ENCODE measurements around the gene ZBTB17. TPM values are rescaled to one million over a fixed set of nuclear protein-coding genes. Genes with fewer than 3 reads are reported as not detected.
"Not testable (repeated sequence)": the region's sequence is repeated elsewhere in the genome, so short reads cannot be mapped to it uniquely, and the experiment has no call there.

Gene ZBTB17
- total RNA-seq: 40.0 TPM

DNA sequence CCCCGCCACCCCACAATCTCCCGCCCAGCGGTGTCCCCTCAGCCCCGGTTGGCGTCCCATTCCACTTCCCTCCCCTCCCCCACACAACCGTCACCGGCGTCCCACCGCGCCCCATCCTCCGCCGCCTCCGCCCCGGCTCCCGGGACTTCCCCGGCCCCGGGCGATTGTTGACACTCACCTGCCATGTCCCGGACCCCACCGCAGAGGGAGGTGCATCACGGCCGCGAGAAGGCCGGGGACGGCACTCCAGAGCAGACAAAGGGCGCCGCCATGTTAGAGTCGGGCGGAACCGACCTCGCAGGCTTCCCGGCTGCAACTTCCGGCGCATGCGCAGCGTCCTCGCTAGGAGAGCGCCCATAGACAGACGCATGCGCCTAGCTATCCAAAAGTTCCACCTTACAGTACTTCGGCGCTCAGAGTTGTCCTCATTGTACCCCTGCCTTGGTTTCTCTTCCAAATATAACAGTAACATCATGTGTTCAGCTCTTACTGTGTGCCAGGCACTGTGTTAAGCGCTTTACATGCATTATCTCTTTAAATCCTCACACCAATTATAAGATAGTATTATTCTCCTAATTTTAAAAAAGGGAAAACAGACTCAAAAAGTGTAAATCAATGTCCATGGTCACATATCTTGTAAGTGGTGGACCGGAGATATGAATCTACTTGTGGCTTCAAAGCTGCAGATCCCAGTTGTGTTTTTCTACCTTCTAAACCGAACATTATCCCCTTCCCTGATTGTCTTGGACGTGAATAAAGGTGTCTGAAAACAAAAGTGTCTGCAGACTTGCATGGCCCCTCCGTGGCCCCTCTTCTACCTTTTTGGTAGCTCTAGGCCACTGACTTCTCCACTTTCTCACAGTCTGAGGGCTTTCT lies at the start of gene ZBTB17:
Gene ZBTB17, minus strand, starts transcription at position 297 of the 876 bp plus-strand sequence. CDS start 27,606 bp downstream, outside the sequence.
- H3K4me1 ChIP-seq (ENCODE audit: insufficient read depth, low read length): peaks cover 29% of the 10 kb centered on the region
- no peaks in the 10 kb centered on the region for H3K9me3 ChIP-seq (ENCODE audit: low read depth, low read length)
- H3K27me3 ChIP-seq (ENCODE audit: insufficient read depth, low read length): no peaks in the 10 kb centered on the region
- H3K4me3 ChIP-seq (ENCODE audit: low read length): peak within 1 kb of the TSS; percentile 79

DNA sequence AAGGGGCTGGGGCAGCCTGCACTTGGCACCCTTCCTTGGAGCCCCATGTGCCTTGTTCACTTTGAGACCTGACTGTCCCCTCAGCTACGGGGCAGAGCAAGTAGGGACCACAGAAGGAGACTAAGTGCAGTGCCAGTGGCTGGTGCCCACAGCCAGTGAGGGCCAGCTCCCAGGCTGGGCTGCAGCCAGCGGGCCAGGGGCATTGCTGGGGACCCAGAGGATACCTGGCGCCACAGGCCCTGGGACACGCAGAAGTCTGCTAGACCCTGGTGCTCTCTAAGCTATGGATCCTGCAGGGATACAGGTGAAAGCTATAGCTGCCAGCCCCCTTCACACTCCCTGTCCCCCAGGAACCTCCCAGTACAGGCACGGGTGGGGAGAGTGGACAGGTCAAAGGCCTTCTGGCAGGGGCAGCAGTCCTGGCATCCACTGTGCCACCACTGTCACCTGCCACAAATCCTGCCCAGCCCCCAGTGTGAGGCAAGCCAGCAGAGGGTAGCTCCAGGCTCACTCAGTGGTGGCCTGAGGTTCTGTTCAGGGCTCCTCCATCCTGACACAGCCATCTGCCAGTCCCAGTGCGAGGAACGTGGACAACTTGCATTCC lies 47.3 kb upstream of the ZBTB17 start:
- H3K27me3 ChIP-seq (ENCODE audit: insufficient read depth, low read length): no peaks in the 10 kb centered on the region
- no peak overlapping the region for H3K4me3 ChIP-seq (ENCODE audit: low read length)
- no peaks in the 10 kb centered on the region for H3K4me1 ChIP-seq (ENCODE audit: insufficient read depth, low read length)

DNA sequence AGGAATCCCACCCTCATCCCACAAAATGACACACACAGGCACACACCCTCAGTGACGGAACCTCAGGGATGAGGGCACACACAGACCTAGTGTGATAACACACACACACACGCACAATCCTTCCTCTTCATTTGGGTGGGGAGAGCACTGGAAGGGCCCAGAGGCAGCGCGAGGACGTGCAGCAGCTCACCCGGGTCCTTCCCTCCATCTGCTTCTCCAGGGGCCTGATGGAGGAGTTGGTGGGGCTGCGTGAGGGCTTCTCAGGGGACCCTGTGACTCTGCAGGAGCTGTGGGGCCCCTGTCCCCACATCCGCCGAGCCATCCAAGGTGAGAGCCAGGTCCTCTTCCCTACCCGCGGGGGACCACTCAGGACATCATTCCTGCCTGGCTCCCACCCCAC lies 46.5 kb upstream of the ZBTB17 start:
- no peaks in the 10 kb centered on the region for H3K27me3 ChIP-seq (ENCODE audit: insufficient read depth, low read length)
- H3K9me3 ChIP-seq (ENCODE audit: low read depth, low read length): no peaks in the 10 kb centered on the region
- no peaks in the 10 kb centered on the region for H3K4me1 ChIP-seq (ENCODE audit: insufficient read depth, low read length)
- H3K4me3 ChIP-seq (ENCODE audit: low read length): no peak overlapping the region

More for the DNA sequence above, 47.3 kb upstream of the ZBTB17 start:
- no peaks in the 10 kb centered on the region for H3K9me3 ChIP-seq (ENCODE audit: low read depth, low read length)

DNA sequence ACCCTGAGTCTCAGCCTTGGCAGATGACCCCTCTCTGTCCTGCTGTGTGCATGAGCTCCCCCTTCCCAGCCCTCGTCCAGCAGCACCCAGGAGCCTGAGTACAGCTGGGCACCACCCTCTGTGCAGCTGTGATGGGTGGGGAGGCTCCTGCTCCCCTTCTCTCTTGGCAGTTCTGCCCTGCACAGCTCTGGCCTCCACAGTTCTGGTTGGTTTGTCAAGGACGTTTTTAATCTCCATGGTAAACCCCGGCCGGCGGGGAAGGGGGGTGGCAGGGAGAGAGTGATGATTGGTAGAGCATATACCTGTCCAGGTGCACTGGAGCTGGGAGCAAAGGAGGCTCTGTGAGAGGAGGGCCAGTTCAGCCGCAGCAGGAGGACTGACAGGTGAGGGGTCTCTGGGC lies 45.8 kb upstream of the ZBTB17 start, which contains the start of gene CLCNKA:
Gene CLCNKA, plus strand, starts transcription at position 356 of the 400 bp plus-strand sequence. CDS start 584 bp downstream, outside the sequence.
- Histone ChIP-seq H3K4me3 (ENCODE audit: low read length) (no peak within 1 kb of the TSS), H3K27me3 (ENCODE audit: insufficient read depth, low read length) (no peaks in the 10 kb centered on the region)

DNA sequence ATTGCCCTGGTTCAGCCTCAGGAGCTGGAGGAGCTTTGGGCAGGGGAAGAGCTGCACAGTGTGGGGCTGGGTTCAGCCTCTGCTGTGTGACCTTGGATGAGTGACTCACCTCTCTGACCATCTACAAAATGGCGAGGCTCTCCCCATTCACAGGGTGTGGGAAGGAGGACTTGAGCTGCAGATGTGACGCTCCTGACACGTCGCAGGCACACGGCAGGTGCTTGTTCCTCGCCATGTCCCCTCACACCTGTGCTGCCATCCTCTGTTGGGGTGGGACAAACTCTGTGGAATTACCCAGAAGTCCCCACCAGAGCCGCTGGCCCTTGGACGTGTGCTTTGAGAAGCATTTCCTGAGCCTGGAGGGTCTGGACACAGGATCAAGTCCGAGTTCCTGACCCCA lies 45.0 kb upstream of the ZBTB17 start:
- not testable (repeated sequence) for H3K27me3 ChIP-seq (ENCODE audit: insufficient read depth, low read length); H3K9me3 ChIP-seq (ENCODE audit: low read depth, low read length); H3K4me3 ChIP-seq (ENCODE audit: low read length); H3K4me1 ChIP-seq (ENCODE audit: insufficient read depth, low read length)

More for the DNA sequence above, 45.8 kb upstream of the ZBTB17 start, which contains the start of gene CLCNKA:
- H3K9me3 ChIP-seq (ENCODE audit: low read depth, low read length): no peaks in the 10 kb centered on the region
- no peaks in the 10 kb centered on the region for H3K4me1 ChIP-seq (ENCODE audit: insufficient read depth, low read length)

DNA sequence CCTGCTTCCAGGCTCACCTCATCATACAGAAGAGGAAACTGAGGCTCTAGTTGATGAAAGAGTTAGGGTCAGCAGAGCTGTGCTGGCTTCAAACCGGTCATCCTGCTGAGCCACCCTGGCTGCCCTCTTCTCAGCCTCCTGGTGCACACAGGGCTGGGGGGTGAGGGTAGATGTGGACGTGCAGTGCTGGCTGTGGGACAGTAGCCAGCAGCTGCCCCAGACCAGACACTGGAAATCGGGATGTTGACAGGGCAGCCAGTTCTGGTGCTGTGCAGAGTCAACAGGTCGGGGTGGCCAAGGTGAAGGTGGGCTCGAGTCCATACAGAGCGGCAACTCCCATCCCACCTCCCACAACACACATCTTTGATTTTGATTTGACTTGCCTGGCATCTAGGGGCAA lies 44.4 kb upstream of the ZBTB17 start:
- Histone ChIP-seq H3K4me1 (ENCODE audit: insufficient read depth, low read length) (no peaks in the 10 kb centered on the region), H3K9me3 (ENCODE audit: low read depth, low read length) (no peaks in the 10 kb centered on the region), H3K27me3 (ENCODE audit: insufficient read depth, low read length) (no peaks in the 10 kb centered on the region), H3K4me3 (ENCODE audit: low read length) (no peak overlapping the region)

DNA sequence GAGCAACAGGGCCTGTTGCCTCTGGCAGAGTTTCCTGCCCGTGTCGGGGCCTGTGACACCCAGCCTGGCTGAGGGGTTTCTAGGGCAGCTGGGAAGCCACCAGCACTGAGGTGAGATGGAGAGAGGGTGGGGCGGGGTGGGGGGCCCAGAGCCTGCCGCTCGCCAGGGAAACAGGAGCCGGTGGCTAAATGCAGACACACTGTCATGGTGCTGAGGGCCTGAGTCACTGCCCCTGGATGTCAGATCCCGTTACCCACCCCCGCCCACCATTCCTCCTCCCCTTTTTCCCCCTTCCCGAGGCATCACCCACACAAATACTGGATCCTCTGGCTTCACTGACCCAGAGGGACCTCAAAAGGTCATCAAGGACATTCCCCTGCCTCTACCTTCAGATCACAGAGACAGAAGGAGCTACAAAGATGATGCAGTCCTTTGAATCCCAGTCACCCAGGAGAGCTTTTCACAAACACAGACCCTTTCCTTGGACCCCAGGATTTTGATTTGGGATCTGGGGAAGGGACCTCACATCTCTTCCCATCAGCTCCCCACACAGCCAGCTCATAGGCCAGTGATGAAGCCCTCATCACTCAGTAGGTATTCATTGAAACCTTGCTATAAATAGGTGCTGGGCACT lies 43.9 kb upstream of the ZBTB17 start:
- no peaks in the 10 kb centered on the region for H3K27me3 ChIP-seq (ENCODE audit: insufficient read depth, low read length)
- H3K4me3 ChIP-seq (ENCODE audit: low read length): no peak overlapping the region
- no peaks in the 10 kb centered on the region for H3K9me3 ChIP-seq (ENCODE audit: low read depth, low read length)
- no peaks in the 10 kb centered on the region for H3K4me1 ChIP-seq (ENCODE audit: insufficient read depth, low read length)

DNA sequence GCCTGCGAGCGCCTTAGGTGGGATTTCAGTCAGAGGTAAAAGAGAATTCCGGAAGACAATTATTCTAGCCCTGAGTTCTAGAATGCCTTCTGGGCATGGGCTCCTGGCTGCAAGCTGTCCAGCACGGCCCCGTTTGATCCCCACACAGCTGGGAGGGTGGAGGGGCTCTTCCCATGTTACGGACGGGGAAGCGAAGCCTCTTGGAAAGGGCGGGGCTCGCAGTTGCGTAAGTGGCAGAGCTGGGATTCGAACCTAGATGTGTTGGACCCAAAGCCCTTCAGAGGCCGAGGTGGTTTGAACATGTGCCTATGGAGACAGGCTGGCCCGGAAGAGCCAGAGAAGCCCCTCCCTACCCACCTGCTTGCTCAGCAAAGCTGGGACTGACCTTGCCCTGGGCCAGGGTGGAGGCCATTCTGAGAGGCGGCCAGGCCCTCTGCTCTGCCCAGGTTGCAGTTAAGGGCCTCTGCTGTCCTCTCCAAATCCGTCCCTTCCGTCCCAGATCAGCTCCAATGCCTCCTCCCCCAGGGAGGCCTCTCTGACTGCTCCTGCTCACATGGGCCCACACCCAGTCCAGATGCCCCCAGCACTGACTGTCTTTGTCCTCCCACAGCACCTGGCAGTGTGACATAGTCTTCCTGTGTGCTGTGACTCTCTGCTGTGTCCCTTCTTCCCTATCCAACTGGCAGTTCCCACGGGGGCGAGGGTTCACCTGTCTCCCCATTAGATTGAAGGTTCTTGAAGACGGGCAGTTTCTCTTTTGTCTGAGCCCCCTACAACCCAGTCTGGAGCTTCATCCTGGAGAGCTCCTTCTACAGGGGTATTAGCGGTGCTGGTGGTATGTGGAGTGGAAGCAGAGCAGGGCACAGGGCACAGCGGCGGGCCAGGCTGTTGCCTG lies 43.1 kb upstream of the ZBTB17 start:
- Histone ChIP-seq H3K4me3 (ENCODE audit: low read length) (no peak overlapping the region), H3K4me1 (ENCODE audit: insufficient read depth, low read length) (no peaks in the 10 kb centered on the region), H3K9me3 (ENCODE audit: low read depth, low read length) (no peaks in the 10 kb centered on the region)

DNA sequence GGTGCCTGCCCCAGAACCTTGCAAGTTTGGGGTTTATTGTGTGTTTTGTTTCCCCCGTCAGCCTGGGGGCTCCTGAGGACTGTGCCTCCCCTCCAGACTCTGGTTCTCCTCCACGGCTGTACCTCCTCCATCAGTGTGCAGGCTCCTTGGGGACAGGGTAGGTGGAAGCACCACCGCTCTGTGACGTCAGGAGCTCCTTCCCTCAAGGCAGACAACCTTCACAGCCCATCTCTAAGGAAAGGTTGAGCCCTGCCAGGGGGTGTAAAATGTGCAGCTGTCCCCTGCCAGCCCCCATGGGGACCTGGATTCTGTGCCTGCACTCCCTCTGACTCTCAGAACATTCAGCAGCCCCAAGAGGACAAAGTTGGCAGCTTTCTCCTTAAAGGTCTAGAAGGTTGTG lies 42.4 kb upstream of the ZBTB17 start:
- Histone ChIP-seq H3K27me3 (ENCODE audit: insufficient read depth, low read length) (no peaks in the 10 kb centered on the region), H3K4me3 (ENCODE audit: low read length) (no peak overlapping the region), H3K4me1 (ENCODE audit: insufficient read depth, low read length) (no peaks in the 10 kb centered on the region), H3K9me3 (ENCODE audit: low read depth, low read length) (no peaks in the 10 kb centered on the region)

More for the DNA sequence above, 43.1 kb upstream of the ZBTB17 start:
- H3K27me3 ChIP-seq (ENCODE audit: insufficient read depth, low read length): no peaks in the 10 kb centered on the region

DNA sequence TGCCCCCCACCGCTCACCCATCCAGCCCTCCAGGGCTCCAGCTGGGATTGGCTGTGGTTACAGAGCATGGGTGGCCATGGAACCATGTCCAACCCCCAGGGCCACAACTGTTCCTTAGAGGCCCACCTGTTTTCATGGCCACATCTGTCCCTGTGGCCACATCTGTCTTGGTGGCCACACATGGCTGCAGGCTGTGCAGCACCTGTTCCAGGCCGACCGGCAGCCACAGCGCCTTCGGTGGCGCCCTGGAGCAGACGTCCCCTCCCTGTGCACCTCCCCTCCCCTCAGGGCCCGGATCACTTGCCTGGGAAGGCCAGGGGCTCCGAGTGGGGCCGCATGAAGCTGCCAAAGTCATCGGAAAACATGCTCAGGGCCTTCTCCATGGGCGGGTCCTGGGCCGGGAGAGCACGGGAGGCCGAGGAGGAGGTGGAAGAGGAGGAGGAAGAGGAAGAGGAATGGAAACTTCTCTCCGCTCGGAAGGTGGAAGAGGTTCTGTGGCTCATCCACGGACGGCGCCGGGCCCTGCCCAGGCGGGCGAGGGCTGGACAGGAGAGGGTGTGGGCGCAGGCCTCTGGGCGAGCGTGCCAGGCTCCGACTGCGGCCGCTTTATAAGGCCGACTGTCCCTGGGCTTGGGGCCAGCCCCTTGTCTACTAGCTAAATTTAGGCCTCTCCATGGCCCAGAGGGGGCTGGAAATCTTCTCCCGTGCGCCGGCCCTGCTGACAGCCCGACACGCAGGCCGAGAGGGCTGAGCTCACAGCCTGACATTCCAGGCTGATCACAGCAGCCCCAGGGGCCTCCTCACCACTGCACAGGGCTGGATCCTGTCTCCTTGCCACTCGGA lies 41.8 kb upstream of the ZBTB17 start, which contains the start of gene HSPB7:
Gene HSPB7, minus strand, starts transcription at position 583 of the 843 bp plus-strand sequence. Its CDS starts 80 bp downstream, at position 503.
- Histone ChIP-seq H3K9me3 (ENCODE audit: low read depth, low read length) (no peaks in the 10 kb centered on the region), H3K4me3 (ENCODE audit: low read length) (no peak within 1 kb of the TSS), H3K4me1 (ENCODE audit: insufficient read depth, low read length) (peaks cover under 1% of the 10 kb centered on the region), H3K27me3 (ENCODE audit: insufficient read depth, low read length) (no peaks in the 10 kb centered on the region)

DNA sequence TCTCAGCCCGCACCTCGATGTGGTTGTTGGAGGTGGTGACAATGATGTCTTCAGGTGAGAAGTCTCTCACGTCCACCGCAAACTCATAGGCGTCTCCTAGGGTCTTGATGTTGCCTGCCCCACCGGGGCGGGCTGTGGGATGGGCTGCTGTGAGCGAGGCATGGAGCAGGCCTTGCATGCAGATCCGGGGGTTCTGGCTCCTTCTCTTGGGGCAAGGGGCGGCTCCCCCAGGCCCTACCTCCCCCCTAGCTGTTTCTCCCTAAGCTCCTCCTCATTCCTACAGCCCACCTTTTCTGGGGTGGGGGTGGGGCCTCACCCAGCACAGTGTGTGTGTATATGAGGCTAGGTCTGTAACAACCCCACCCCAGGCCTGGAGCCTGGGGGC lies 41.2 kb upstream of the ZBTB17 start:
- Histone ChIP-seq H3K27me3 (ENCODE audit: insufficient read depth, low read length) (no peaks in the 10 kb centered on the region), H3K4me3 (ENCODE audit: low read length) (no peak overlapping the region)

DNA sequence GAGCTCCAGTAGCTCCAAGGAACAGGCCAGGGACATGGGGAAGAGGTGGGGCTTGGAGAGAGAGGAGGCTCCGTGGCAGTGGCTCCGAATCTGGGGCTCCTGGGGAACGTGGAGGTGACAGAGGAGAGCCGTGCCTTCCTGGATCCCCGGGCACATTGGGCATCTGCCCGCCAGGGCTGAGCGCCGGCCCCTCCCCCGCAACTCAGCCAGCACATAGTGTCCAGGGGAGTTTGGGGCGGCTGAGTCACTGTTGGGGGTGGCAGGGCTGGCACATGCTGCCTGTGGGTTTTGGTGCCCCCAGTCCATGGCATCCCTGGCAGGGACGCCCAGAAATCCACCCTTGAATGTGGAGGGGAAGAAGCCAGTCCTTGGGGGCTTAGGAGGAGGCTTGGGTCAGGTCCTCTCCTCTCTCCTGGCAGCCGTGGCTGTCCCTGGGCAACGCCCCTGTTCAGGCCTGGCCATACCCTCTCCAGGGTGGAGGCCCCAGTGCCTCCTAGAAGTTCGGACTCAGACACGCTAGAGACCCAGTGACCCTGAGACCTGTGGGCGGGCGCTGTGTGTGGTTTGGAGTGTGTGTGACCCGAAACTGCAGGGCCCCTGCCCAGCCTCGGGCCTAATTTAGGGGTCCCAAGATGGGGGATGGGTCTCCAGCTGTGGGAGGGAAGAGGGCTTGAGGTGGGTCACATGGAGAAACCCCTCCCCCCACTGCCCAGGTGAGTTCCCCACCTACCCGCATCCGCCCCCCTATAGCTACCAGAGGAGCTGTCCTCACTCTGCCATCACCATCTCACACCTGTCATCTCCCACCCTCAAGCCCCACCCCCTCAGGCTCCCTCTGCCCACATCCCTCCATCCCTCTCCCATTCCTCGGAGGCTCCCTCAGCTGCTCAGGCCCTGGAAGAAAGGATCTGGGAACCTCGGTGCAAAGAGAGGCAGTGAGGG lies 40.3 kb upstream of the ZBTB17 start:
- Histone ChIP-seq H3K27me3 (ENCODE audit: insufficient read depth, low read length) (no peaks in the 10 kb centered on the region), H3K4me1 (ENCODE audit: insufficient read depth, low read length) (peaks cover 8% of the 10 kb centered on the region), H3K4me3 (ENCODE audit: low read length) (no peak overlapping the region), H3K9me3 (ENCODE audit: low read depth, low read length) (no peaks in the 10 kb centered on the region)

More for the DNA sequence above, 41.2 kb upstream of the ZBTB17 start:
- peaks cover 7% of the 10 kb centered on the region for H3K4me1 ChIP-seq (ENCODE audit: insufficient read depth, low read length)
- no peaks in the 10 kb centered on the region for H3K9me3 ChIP-seq (ENCODE audit: low read depth, low read length)

DNA sequence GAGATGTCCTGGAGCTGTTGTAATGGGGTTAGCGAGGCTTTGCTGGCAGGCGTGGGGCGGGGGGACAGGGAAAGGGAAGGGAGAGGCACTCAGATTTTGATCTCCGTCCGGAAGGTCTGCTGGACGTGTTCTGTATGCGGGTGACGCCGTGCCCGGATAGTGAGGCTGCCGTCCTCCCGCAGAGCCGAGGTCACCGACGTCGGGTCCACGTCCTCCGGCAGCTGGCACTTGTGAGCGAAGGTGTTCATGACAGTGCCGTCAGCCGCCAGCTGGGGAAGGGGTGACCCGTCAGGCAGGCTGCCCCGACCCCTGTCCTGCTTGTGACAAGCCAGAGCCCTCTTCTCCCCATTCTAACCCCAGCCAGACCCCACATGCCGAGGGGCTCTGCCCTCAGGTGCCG lies 39.6 kb upstream of the ZBTB17 start:
- H3K4me1 ChIP-seq (ENCODE audit: insufficient read depth, low read length): peaks cover 8% of the 10 kb centered on the region
- H3K9me3 ChIP-seq (ENCODE audit: low read depth, low read length): no peaks in the 10 kb centered on the region
- H3K4me3 ChIP-seq (ENCODE audit: low read length): no peak overlapping the region
- no peaks in the 10 kb centered on the region for H3K27me3 ChIP-seq (ENCODE audit: insufficient read depth, low read length)
